HG03460 (cell line): ENCODE data around the gene LMAN1L.
A peak's percentile ranks its signal among the peaks of the same experiment; 100 is the strongest.

Source experiments
- ATAC-seq: cut with Tn5 transposase; IDR thresholded peaks from one replicate; pipeline ENCODE4 v1.9.1; 2021; ENCODE audit not compliant: unreplicated experiment

The LMAN1L gene

DNA sequence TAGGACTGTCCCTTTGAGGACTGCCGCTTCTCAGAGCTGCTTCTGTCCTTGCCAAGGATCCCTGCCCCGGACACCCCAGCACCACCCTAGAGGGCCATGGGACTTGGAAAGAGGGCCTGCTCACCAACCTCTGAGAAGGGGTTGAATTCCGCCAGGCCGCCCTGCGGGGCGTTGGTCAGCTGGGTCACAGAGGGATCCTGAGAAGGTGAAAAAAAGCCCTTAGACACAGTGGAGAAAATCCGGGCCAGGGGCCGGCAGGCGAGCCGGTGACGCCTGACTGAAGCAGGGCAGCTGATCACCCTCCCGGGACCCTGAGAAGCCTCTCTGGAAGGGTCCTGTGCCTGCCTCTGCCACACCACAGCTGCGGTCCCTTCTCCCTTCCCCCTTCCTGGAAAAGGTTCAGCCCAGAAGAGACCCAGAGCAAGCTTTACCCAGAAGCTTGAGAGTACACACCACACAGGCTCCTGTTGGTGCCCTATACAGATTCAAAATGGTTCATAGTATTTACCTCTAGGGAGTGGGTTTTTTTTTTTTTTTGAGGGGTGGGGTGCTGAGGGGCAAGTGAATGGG lies 41.9 kb downstream of the LMAN1L start:
- no peak for ATAC-seq

DNA sequence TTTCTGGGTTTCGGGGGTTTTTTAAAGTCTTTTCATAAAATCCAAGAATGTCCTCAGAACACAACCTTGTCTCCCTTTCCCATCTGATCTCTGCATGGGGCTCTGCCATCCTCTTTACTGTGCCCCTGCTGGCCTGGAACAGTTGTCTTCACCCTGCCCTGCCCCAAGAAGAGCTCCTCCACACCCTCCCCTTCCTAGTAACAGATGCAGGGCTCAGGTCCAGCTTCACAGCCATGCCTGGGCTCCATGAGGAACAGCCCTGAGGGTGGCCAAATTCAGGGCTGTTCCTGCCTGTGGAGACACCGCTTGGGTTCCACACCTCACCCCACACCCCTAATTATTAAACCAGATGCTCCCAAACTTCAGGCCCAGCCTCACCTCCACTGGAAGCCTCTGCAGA lies 43.2 kb downstream of the LMAN1L start:
- no peak for ATAC-seq

DNA sequence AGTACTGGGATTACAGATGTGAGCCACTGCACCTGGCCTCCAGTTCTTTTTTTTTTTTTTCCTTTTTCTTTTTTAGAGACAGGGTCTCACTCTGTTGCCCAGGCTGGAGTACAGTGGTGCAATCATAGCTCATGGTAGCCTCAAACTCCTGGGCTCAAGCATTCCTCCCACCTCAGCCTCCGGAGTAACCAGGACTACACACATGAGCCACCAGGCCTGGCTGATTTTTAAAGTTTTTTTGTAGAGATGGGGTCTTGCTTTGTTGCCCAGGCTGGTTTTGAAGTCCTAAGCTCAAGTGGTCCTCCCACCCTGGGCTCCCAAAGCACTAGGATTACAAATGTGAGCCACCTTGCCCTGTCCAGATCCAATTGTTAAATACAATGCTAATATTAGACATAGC lies 43.9 kb downstream of the LMAN1L start:
- ATAC-seq: no peak

DNA sequence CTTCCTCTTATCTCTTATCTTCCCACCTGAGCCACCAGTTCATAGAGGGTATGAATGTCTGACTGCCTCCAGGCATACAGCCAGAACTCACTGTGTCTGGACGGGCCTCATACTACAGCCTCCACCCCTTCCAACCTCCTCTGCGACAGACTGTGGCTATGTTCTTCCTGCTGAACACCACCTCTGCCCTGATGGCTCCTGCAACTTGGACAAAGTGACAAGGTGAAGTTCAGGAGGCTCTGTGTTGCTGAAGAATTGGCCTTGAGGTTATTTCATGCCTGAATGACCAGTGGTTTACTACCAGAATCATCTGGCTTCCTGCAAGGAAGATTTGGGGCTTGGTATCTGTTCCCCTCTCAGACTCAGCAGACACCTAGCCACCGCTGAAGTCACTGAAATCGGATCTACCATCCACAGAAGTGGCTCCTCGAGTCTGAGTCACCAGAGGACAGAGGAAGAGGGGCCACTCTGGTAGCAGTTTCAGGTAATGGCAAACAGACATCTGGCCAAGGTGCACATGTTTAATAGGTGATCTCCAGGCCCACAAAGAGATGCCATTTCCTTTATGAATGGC lies 44.5 kb downstream of the LMAN1L start:
- peak; percentile 87 for ATAC-seq

DNA sequence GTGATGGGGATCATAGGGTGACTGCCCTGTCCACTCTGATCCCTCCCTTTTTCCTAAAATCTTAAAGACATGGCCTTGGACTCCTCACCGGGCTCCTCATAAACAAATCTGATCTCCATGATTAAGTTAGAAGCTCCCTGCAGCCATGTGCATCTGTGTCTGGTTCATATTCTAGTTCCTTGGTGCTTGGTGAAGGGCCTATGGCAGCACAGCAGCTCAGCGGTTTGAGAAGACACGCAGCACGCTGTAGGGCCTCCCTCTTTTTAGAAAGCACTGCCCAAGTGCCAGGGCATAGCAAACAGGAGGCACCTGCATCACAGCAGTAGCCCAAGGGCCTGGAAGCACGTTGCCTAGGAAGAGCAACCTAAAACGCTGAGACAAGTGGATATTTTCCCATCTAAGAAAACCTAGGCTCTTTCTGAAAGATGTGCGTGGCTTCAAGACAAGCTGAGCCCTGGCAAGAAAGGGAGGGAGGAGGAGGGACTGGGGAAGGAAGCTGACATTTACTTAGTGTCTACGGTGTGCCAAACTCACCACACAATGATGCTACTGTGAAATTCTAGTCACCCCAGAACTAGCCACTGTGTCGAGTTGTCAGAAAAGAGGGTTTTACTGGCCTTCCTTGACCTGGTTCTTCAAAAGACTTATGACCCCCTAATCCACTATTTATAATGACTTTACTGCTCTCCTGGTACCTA lies 45.2 kb downstream of the LMAN1L start:
- ATAC-seq: no peak

DNA sequence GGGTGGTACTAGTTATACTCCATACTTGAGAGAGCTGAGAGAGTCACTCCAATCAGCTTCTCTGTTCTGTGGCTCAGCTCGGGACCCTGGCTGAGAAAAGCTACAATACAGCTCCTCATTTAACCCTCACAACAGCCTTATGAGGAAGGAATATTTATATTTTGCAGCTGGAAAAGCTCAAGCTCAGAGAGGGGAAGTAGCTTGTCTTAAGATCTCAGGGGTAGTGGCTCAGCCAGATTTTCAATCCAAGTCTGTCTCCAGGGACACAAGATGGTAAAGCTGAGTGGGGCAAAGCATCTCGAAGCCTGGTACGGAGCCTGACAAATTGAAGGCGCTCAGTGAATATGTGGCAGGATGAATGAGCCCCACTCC lies 45.7 kb downstream of the LMAN1L start:
- no peak for ATAC-seq

DNA sequence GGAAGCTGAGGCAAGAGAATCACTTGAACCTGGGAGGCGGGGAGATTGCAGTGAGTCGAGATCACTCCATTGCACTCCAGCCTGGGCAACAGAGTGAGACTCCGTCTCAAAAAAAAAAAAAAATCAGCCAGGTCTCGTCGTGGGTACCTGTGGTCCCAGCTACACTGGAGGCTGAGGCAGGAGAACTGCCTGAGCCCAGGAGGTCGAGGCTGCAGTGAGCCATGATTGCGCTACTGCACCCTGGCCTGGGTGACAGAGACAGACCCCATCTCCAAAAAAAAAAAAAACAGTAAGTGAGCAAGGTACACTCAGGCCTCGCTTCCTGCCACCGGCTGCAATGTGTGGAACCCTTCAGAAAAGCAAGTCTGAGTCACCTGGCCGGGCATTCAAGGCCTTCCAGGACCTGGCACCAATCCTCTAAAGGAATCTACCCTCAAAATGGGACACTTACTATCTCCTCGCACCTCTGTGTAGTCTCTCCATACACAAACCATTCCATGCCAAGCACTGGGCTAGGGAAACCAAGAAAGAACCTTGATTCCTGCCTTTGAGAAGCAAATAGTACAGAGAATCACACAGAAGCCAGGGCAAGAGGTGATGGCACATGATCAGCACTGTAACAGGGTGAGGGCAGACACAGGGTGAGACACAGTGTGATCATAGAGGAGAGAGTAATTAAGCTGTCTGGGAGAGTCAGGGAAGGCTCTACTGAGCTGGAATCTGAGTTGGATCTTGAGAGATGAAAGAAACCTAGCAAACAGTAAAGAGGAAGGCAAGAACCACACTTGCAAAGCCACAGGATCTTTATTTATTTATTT lies 50.8 kb downstream of the LMAN1L start:
- no peak for ATAC-seq

DNA sequence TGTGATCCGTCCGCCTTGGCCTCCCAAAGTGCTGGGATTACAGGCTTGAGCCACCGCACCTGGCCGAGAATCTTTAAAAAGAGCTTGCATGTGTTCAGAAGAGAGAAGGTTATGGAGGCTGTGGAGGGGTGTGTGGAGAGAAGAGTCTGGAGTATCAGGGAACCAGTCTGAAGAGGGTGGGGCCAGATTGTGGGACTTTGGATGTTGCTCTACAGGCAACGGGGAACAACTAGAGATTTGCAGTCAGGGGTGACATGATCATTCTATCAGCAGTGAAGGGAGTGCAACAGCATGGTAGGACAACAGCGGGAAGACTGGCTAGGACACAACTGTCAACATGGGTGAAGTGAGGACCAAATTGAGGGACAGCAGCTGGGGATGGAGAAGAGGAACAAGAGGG lies 51.7 kb downstream of the LMAN1L start:
- no peak for ATAC-seq

DNA sequence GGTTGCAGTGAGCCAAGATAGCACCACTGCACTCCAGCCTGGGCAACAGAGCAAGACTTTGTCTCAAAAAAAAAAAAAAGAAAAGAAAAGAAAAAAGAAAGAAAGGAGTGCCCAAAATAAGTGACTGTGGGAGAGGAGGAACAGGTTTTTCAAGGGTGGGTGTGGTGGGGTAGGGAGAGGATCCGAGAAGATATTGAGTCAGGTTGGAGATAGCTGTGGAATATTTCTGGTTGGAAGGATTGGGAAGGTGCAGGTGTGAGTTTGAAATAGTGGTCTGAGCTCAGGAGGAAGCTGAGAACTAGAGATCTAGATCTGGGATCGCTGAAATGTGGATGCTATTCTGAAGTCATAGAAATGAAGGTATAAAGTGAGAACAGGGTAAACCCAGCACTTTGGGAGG lies 52.7 kb downstream of the LMAN1L start:
- ATAC-seq: no peak

DNA sequence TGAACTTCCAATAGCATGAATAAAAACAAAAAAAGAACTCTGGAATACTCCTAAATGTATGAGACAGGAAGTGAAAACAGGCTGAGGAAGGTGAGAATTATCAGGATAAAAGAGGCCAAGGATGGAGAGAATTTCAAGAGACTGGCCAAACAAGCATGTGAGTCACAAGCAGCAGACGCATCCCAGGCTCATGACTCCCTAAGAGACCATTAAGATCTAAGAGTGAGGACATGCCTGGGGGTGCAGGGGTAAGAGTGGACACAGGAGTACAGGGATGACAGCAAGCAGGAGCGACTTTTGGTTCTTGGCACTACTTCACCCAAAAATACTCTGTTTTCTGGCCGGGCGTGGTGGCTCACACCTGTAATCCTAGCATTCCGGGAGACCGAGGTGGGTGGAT lies 53.5 kb downstream of the LMAN1L start:
- ATAC-seq: no peak

DNA sequence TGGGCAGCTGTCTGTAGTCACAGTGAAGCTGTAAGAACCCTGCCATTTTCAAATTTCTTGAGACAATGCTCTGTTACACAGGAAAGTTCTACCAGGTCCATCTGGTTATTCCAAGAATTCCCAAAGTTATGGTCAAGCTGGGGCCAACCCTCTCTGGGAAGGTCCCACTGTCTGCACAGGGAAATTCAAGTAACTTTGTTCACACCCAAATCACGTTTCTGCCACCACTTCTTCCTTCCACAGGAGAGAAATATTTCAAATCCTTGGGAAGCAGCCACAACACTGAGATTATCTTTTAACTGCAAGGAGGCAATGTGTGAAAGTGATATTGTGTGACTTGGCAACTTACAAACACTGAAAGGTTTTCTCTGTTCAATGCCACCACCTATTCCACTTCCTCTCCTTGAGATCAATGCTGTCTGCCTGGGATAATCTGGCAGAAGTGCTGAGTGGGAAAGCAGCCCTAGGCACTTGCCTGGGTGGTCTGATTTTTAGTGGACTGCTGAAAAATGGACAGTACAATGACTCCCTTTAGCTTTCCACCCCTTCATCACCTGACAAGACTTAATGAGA lies 54.9 kb downstream of the LMAN1L start:
- no peak for ATAC-seq

DNA sequence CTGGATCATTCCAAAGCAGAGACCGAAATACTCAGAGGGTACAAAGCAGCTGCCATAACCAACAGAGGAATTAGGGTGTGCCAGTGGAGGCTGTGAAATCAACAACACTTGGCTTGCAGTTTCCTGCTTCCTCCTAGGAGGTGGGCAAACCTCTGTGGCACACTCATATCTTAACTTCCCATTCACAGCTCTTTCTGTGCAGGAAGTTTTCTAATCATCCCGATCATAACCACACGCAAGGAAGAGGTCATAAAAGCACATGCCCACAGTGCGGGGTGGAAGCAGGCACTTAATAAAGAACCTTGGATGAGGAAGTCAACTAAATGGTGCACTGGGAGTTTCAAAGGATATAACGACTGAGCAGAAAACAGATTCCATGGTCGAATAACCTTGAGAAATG lies 55.4 kb downstream of the LMAN1L start:
- no peak for ATAC-seq

DNA sequence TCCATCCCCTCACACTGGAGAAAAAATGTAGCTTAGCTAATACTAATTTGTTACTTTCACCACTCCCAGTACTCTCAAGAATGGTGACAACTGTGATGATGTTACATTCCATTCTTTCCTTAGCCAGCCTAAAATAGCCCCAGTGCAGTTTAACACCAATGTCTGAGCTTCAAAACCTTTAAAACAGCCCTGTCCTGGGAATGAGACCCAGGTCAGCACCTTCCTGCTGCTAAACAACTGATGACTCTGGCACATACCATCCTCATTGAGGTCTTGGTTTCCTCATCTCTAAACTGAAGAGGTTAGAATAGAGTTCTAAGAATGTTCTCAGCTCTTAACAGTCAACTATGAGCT lies 56.7 kb downstream of the LMAN1L start:
- no peak for ATAC-seq

DNA sequence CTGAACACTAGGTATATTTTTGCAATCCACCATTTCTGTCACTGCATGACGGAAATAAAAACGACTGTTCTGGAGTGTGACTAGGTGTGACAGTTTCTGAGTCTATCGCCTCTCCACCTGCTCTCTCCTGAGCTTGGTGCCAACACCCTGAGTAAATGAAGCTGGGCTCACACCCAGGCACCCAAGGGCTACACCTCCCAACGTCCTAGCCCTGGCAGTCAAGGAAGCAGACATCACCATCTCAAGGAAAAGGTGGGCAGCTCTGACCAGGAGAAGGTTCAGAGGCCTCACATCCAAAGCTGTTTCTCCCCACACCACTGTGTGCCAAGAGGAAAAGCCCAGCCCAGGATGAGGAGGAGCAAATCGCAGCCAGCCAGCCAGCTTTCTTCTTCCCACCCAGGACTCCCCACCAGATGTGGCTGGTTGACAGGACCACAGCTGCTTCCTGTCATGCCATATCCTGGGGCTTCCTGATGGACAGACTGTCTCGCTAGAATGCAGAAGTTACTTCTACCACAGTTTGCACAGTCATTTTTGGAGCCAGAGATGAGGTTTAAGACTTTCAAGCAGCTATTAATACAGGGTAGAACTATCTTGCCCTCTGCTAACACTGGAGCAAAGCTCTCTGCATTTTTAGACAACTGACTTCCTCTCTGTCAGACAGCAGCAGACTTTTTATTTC lies 57.2 kb downstream of the LMAN1L start:
- peak; percentile 47 for ATAC-seq

DNA sequence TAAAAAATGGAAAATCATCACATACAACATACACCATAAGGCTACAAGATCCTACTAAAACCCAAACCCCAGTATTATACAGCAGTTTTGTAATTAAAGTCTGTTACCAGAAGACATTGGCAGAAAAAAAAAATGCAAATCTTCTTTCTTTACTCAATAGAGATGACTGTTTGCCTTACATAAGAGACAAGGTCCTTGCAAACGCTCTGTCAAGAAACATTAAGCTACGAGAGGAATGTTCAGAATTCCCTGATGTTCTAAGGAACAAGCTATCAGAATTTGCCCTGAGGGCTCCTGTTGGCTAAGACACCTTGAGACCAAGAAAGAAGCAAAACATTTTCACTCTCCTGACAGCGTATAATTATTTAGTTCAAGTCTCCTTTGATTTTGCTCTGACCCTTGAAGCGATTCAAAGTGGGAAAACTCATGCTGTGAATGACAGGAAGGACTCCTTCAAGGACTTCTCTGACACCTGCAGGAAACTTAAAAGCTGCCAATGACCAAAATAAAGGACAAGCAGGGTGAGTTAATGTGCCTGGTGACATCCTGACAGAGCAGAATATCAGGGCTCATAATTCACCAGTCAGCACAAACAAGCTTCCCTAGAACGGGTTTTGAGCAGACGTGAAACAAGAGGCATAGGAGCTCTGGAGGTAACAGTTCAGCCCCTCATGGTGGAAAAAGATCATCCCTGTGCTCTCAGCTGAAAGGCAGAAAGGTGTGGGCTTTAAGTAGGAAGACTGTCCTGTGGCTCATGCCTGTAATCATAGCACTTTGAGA lies 58.0 kb downstream of the LMAN1L start:
- ATAC-seq: no peak

DNA sequence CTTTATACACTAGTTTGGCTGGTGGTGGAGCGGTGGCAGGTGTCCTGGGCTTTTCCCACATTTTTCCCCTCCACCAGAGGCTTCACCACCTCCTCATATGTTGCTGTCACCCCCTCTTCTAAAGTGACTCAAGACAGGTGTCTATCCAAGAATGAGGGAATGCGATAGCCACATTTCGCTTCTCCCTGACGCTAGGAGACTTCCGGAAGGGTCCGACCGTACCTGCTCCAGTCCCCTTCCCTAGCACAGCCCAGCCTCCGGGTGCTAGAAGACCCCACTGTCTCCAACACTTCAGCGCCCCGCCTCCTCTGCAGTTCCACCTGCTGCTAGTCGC lies 60.0 kb downstream of the LMAN1L start:
- ATAC-seq: no peak

DNA sequence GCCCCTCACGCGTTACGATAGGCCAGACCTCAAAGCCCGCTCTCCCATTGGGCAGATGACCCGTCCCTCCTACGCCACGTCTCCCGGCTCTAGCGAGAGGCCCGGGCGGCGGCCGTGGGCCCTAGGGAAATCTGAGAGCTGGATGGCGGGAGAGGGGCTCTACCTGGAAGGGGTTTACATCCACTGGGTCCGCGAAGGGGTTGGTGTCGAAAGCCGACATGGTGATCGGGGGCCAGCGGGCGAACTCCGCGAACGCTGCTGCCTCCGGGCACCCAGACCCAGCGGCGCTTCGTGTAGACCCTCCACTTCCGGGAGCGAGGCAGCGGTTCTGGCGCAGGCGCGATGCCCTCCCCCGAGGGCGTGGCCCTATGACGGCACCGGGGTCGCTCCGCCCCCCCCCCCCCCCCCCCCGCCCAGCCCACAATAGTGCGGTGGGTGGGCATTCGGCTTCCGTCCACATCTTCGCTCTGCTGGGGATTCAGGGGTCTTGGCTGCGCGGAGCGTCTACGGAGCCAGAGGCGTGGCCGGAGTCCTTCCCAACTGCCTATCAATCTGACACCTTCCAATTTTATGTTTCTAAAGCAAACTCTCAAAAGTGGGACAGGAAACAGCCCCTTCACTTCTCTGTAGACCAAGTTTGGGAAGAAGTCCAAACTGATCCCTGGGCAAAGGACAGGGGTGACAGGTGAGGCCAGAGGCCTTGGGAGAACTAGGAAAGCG lies 60.6 kb downstream of the LMAN1L start, which contains the start of gene SCAMP2:
Gene SCAMP2, minus strand, starts transcription at position 330 of the 720 bp plus-strand sequence. Its CDS starts 110 bp downstream, at position 220.
- peak; percentile 74 for ATAC-seq

DNA sequence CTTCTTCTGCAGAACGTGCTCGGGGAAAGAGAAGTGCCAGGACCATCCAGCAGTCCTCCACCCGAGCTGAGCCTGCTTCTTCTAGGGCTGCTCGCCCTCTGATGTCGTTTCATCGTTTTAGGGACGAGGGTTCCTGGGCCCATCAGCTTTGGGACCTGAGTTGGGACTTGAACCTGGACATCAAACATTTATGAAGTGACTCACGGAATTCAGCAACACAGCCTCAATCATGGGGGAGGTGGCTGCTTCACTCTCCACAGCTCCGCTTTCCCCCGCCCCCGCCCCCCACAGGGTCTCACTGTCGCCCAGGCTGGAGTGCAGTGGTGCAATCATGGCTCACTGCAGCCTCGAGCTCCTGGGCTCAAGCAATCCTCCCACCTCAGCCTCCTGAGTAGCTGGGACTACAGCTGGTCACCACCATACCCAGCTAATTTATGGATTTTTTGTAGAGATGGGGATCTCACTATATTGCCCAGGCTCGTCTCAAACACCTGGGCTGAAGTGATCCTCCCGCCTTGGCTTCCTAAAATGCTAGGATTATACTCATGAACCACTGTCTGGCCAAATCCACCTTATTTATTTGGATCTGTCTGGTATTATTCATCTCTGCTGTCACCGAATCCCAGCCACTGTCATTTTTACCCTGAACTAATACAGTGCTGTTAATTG lies 61.3 kb downstream of the LMAN1L start:
- no peak for ATAC-seq
